Activated naive CD8-positive, alpha-beta T cell treated with anti-CD3 and anti-CD28 coated beads, Interleukin-2, amount 50 U/mL, for 16 hours (primary cell): ENCODE measurements around the gene SOWAHA.

Source experiments
- DNase-seq: peaks from one replicate; pipeline ENCODE4 v3.0.0-alpha.2; 2020; ENCODE audit warnings: low read depth, low spot score

The SOWAHA gene

DNA sequence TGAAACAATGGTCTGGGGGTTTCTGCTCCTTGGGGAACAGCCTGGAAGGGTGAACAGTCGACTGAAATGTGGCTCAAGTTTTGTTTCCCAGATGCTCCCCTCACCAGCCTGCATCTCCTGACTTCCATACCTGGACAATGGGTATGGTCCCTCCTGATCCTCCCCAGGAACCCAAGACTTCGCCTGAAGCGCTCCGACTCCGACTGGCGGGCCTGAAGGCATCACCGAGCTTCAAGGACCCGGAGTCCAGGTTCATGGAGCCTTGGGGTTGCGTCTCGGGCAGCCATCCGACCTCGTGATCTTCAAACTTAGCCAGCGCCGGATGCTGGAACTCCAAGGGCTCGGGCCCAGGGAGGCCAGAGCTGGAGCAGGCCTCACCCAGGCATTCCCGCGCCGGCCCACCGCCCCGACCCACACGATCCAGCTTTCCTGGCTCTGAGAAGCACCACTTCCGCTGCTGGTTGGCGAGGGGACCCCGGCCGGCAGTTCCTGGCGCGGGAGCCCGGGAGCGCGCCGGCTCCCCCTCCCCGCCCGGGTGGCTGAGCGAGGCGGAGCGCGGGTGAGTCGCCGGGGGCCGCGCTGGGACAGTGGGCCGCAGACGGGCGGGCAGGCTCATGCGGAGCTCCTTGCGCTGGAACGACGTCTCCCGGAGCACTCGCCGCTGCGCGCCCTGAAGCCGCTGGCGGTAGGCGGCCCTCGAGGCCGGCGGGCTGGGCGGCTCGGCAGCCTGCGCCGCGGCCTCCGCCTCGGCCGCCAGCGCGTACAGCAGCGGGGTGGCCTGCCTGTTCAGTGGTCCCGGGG is 12.1 kb downstream of the SOWAHA start:
- no peak for DNase-seq

DNA sequence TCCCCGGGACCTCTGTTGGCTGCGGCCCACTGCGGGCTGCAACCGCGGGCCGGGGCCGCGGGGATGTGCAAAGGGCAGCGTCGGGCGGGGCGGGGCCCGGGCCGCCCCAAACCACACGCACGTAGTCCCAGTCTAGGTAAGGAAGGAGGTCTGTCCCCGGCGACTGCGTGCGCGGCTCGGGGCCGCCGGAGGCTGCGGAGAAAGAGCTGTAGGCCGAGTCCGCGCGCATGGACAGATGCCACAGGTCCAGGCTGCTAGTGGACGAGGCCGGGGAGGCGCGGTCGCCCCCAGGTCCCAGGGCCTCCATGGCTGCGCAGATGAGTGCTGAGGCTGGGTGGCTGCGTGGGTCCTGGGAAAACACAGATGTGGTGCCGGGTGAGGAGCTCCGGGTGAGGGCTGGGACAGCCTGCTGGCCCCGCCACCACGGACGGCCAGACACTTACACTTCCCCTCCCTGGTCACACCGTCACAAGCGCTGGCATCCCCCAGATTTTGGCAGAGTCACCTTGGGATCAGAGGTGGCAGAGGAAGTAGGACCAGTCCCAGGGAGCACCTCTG is 12.8 kb downstream of the SOWAHA start:
- DNase-seq = no peak

DNA sequence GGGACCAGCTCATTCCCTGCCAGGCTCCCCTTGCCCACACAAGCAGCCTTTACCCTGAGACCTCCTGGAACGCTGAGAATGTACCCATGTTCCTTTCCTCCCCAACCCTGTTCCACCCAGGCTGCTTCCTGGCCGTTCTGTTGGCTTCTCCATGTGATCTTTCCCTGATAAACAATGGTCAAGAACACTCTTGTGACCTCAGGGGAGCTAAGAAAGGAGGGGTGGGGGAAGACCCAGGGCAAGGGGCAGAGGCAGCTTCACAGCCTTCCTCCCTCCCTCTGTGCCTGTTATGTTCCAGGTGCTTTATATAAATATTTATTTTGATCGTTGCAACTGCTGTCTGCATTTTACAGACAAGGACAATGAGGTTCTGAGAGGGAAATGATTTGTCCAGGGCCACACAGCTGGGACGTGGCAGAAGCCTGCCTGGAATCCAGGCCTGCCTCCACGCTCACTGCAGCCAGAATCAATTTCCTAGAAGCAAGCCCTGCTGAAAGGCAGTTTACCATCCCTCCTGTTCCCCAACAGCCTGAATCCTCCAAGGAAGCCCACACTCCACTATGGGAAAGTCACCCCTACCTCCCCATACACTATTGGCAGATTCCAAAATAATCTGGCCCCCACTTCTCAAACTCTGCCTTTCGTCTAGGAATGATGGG is 13.5 kb downstream of the SOWAHA start:
- DNase-seq = no peak

DNA sequence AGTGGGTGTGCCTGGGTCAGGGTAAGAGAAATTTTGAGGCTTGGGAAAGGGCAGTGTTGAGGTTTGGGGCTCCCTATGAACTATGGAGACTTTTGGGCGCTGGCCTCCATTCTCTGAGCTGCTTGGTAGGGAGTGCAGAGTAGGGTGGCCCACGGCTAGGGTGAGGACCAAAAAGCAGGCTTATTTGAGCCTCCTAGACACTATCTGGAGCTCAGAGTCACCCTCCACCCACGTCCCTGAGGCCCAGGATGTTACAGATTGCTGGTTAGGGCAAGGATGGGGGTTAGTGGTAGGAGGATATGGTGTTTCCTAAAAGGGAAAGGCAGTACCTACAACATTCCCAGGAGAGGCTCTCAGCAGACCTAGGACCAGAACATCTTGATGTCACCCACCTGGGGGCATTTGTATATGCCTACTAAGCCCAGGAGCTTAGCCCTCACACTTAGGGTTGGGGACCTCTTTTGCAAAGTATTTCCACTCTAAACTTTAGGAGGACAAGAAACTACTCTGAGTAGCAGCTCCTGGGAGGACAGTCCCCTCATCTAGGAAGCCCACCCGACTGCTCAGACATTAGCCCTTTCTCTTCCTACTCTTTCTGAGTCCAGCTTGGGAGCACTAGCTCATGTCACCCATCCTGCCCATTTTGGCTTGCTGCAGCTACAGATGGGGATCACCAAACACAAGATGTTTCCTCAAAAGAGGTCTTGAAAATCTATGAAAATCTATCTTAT is 15.0 kb downstream of the SOWAHA start:
- DNase-seq = no peak

DNA sequence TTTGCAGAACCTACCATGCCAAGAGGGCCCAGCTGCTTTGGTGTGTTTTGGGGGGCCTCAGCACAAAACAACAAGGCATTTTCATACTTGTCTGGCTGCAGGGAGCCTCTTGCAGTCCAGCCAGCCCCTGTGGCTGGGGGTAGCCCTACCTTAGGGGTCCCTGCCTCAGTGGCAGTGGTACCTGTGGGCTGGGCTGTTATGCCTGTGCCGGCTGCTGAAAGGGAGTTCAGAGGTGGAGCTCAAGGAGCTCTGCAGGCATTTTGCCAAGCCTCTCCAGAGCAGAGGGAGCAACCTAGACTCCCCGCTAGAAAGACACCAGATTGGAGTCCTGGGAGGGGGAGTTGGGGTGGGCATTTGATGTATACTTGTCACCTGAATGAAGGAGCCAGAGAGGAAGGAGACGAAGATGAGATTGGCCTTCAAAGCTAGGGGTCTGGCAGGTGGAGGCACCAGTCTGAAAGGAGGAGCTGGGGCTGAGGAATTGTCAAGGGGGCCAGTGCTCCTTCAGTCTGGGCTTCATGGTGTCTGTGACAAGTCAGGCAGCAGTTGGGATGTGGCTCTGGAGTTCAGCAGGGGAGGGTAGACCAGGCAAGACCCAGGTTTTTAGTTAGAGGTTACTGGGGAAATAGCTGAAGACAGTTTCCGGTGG is 15.9 kb downstream of the SOWAHA start:
- no peak for DNase-seq

DNA sequence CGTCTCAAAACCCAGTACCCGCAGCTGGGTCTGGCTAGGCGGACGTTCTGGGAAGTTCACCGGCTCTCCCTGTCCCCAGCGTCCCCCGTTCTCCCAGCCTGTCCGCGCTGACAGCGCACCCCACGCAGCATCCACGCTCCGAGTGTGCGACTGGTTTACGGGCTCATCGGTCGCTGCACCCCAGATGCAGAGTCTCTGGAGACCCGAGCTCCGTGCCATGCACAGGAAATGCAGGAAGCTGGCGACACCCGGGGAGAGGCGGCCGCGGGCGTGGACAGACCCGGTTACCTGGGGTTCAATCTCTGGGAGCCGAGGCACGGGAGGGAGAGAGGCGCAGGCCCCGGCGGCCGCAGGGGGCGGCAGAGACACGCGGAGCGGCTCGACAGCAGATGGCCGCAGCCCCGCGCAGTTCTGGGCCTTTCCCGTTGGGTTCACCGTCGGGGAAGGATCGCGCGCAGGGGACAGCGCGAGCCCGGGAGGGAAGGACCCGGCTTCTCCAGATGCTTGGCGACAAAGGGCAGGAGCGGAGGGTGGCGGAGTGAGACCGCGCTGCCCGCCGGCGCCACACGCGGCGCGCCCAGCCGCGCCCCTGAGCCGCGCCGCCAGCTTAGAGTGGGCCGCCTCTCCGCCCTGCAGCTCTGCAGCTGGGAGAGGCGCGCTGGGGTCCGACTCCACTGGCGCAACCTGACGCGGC is 16.8 kb downstream of the SOWAHA start:
- peak; percentile 45 for DNase-seq

DNA sequence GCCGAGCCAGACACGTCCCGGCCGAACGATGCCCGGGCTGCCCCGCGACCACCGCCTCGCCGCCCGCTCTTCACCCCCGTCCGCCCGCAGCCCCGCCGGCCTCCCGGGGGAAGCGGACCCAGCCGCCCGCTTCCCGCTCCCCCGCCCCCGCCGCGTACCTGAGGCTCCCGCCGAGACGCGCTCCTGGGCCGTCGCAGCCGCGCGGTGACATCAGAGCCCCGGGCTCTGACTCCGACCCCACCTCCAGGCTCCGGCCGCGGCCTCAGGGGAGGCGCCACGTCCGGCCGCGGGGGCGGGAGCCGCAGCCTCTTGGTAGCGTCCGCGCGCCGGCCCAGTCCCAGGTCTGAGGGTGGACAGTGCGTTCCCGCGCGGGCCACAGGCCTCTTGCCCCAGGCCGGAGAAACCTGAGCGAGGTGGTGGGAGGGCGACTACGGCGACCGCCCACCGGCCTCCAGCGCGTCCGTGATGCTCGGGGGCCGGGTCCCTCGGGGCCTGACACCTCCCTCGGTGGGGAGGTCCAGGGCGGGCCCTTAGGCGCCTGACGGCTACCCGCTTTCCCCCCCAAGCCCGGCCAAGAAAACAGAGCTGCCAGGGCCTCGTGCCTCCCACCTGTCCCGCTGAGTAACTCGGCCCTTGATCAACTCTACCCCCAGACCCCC is 17.5 kb downstream of the SOWAHA start, which contains the start of gene SHROOM1:
Gene SHROOM1 (minus strand): TSS at position 212 of the 659 bp plus-strand sequence. CDS start 4,507 bp downstream, outside the sequence.
- no peak for DNase-seq

DNA sequence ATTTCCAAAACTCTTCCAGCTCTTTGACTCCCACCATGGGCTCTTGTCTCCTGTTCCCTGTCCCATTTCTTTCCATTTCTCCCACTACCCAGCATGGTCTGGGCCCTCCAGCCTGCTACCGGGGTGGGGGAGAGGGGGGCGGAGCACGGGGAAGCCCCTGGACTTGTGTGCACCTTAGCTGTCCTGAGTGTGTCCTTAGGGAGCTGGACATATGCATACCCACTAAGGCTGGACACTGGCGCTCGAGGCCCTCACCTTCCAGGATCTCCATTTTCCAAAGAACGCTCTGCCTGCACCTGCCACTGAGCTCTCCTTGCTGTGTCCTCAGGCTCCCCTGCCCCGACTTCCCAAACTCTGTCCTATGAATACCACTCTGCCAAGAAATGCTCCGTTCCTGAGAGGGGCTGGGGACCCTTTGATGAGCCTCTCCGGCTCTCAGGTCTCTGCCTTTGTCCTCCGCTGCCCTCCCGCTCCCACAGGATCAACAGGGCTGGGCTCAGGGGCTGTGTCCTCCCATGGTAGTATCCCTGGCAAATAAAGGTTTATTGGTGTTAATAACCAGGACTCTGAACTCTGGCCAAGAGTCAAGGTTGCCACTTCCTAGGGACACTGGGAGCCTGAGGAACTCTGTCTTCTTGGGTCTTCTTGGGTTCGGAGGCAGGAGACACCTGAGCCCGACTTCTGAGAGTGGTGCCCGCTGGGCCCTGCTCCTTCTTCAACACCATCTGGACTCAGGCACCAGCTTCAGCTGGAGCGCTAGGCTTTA is 18.2 kb downstream of the SOWAHA start:
- no peak for DNase-seq

DNA sequence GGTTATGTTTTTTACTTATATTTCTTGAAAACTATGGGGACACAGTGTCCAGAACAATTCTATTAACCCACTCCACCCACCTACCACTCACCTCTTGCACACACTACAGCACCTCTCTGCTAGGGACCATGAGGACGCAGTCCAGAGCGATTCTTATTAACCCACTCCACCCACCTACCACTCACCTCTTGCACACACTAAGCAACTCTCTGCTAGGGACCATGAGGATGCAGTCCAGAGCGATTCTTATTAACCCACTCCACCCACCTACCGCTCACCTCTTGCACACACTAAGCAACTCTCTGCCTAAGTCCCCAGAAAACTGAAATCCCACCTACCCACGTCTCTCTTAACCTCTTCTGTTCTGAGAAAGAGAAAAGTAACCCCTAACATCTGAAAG is 19.5 kb downstream of the SOWAHA start:
- no peak for DNase-seq

DNA sequence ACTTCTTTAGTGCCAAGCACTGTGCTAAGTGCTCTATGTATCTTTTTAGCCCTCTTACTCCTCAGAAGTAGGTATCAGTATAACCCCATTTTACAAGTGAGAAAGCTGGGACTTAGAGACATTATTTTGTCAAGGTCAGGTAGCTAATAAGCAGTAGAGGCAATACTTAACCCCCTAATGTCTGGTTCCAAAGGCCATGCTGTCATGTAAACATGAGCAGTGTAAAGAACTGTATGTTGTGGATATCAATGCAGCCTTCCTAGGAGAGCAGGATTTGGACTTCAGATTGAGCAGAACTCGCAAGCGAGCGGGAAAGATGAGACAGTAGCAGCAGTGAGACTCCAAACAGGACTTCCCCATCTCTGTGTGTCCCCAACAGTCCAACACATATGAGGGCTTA is 21.0 kb downstream of the SOWAHA start:
- DNase-seq = no peak

DNA sequence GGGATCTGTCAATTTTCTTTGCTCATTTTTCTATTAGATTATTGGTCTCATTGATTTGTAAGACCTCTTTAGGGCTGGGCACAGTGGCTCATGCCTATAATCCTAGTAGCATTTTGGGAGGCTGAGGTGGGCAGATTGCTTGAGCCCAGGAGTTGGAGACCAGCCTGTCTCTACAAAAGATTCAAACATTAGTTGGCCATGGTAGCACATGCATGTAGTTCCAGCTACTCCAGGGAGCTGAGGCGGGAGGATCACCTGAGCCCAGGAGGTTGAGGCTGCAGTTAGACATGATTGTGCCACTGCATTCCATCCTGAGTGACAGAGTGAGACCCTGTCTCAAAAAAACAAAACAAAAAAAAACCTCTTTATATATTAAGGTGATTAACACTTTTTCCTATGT is 23.8 kb downstream of the SOWAHA start:
- no peak for DNase-seq

DNA sequence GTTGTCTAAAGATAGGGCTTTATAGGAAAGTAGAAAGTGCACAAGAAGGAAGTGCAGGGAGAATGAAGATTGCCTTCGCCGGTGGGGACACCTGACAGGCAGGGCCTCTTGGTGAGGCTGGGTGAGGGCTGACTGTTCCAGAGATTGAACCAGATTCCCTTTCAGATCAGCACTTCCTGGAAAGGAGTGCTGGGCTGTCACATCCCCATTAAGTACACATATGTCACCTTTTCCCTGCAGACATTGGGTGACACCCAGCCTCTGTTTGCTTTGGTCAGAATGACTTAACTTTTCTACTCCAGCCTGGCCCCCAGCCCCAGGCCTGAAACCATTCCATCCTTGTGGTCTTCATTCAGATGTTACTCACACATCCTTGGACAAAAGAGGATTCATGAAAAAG is 24.8 kb downstream of the SOWAHA start:
- no peak for DNase-seq

DNA sequence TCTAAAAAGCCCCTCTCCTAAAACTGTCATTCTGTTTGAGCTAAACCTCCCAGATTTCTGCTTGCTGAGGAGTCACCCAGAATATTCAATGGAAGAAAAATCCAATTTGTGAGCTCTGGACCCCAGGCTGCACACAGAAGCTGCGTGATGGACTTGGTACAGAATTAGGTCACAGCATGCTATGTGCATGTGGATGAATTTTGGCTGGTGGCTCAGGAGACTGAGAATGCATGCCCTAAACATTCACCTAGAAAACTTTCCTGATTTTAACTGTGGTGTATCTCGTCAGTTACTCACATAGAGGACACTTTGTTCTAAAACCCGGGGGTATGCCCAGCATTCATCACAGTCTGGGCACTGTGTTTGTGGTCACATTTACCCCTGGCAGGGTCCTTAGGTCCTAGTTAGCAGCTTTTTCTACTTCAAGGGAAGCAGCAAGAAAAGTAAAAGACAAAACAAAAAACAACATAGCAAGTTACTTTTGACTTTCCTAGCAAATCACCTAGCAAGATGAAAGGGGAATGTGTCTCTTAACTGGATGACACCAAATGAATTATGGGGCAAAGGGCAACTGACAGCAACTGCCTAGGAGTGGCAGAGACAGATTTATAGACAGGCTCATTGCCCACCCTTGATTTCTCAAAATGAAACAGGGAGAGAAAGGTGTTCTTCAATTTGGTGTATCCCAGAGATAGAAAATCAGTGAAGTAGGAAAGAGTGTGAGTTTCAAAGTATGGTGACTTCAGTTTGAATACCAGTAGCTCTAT is 25.6 kb downstream of the SOWAHA start:
- no peak for DNase-seq

DNA sequence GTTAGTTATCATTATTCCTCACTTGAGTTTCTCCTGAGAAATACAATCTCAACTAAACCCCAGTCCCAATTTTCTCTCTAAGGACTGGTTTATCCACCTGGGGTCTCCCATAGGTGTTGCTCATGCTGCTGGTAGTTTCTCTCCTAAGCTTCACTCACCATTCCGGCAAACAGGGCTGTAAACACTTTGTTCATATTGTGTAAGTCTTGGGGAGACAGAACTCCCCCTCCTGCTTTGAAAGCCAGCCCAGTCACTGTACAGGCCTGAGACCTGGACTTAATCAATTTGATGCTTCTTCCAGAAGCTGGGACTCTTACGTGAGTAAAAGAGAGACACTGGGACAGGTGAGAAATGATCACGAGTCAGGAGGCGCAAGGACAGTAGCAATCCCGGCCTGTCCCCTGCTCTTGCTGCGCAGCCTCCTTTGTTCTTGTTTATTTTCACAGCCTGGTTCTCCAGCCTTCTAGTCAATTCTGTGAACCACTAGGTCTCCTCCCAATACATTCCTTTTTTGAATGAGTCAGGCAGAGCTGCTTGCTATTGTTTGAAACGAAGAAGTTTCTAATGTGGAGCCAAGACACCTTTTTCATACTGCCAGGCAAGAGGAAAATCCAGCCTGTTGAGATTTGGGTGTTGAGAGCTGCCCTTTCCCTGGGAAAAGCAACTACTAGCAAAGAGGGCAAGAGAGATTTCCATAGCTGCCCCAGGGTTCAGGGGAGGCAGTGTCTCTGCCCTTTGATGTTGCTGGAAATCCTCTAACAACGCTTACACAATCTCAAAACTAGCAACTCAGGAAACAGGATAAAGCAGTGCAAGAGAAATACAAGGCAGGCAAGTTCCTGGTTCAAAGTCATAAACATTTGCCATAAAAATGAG is 26.6 kb downstream of the SOWAHA start:
- no peak for DNase-seq

DNA sequence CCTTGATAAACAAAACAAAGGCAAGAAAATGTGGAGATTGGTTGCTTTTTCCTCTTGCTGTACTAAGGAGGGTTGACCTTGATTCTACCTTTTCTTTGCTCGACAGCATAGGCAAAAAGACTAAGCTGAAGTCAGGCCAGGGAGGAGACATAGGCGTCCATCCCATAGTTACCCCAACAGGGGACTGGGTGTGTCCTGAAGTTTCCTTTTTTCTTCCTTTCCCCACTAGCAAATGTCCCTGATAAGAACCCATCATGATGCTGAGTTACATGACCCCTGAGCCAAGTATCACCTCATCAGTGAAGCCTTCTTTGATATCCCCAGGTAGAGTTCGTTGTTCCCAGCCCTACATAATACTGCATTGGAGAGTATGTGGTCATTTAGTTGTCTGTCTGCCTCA is 27.2 kb downstream of the SOWAHA start:
- no peak for DNase-seq

DNA sequence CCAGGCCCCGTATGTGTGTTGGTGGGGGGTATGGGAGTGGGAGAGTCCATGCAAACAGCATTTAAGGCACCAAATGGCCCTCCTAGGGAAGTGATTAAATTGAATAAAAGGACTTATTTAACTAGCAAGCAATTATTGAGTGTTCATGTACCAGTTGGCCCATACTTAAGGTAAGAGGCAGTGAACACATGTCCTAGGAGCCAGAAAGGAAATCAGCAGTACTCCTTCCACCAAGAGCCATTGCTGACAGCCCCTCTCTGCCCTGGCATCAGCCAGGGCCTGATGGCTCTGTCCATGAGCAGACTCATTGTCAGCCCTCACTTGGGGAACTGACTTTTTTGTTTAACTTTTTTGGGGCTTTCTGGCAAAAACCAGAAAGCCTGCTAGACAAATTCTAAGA is 27.8 kb downstream of the SOWAHA start:
- no peak for DNase-seq

DNA sequence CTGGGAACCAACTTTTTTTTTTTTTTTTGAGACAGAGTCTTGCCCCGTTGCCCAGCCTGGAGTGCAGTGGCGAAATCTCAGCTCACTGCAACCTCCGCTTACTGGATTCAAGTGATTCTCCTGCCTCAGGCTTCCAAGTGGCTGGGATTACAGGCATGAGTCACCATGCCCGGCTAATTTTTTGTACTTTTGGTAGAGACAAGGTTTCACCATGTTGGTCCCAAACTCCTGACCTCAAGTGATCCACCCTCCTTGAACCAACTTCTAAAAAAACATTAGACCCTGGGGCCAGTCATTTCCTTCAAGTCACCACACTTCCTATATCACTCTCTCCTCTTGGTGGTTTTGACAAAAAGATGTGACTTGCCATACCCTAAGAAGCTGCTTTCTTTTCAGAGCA is 28.2 kb downstream of the SOWAHA start:
- DNase-seq = no peak

DNA sequence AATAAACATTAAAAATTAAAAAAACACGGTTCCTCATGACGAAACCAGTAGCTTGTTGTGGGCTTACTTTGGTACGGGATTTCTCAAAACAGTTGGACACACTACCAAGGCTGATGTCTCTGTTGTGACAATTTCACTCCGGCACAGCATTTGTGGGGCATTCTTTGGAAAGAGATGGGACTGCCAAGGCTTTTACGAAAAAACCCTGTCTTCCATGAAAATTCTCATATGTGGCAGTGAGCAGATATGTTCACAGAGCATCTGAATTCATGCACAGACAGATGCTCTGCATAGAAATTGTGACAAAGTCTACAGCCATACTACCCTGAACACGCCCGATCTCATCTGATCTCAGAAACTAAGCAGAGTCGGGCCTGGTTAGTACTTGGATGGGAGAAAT is 35.2 kb downstream of the SOWAHA start:
- no peak for DNase-seq
